Astrocyte (in vitro differentiated cells and primary cell): ENCODE measurements around the gene SENP3. TPM values are rescaled to one million over a fixed set of nuclear protein-coding genes. Genes with fewer than 3 reads are reported as not detected.

Source experiments
- DNase-seq: peaks from one replicate; pipeline ENCODE4 v3.0.0-alpha.2; 2010; ENCODE audit warnings: low read depth
- FAIRE-seq: peaks from 2 replicates; lab custom pipeline; 2011; peaks lifted over from hg19 to GRCh38; lab: Jason Lieb, UNC
- H2AFZ ChIP-seq: 2 replicates; pipeline ENCODE4 v1.6.0; 2012; ENCODE audit warnings: low read depth, low read length, inconsistent platforms
- H3K27ac ChIP-seq: 2 replicates; pipeline ENCODE4 v1.5.1; 2011; ENCODE audit warnings: low read depth, low read length, inconsistent platforms
- H3K27me3 ChIP-seq: 2 replicates; pipeline ENCODE4 v1.6.0; 2011; ENCODE audit warnings: low read length, inconsistent platforms; ENCODE audit not compliant: insufficient read depth
- H3K36me3 ChIP-seq: 2 replicates; pipeline ENCODE4 v1.5.1; 2011; ENCODE audit warnings: low read length, inconsistent platforms; ENCODE audit not compliant: insufficient read depth
- H3K4me1 ChIP-seq: 2 replicates; pipeline ENCODE4 v1.5.1; 2011; ENCODE audit warnings: low read length, inconsistent platforms; ENCODE audit not compliant: insufficient read depth
- H3K4me2 ChIP-seq: 2 replicates; pipeline ENCODE4 v1.6.0; 2012; ENCODE audit warnings: low read length, inconsistent platforms
- H3K4me3 ChIP-seq: 2 replicates; pipeline ENCODE4 v1.5.1; 2011; ENCODE audit warnings: low read depth, mild to moderate bottlenecking, low read length, inconsistent platforms; ENCODE audit not compliant: insufficient read depth
- H3K79me2 ChIP-seq: 2 replicates; pipeline ENCODE4 v1.6.0; 2012; ENCODE audit warnings: mild to moderate bottlenecking, low read length, inconsistent platforms; ENCODE audit not compliant: insufficient read depth
- H3K9ac ChIP-seq: 2 replicates; pipeline ENCODE4 v1.6.0; 2012; ENCODE audit warnings: mild to moderate bottlenecking, low read length, inconsistent platforms
- H3K9me3 ChIP-seq: 2 replicates; pipeline ENCODE4 v1.5.1; 2012; ENCODE audit warnings: low read depth, mild to moderate bottlenecking, low read length, inconsistent platforms; ENCODE audit not compliant: insufficient read depth
- H4K20me1 ChIP-seq: 2 replicates; pipeline ENCODE4 v1.6.0; 2012; ENCODE audit warnings: low read length, inconsistent platforms; ENCODE audit not compliant: insufficient read depth
- H3K27ac Mint-ChIP-seq: one replicate; pipeline ENCODE4 v1.8.0; 2021; ENCODE audit warnings: mild to moderate bottlenecking, mixed read lengths; ENCODE audit not compliant: unreplicated experiment
- H3K27me3 Mint-ChIP-seq: one replicate; pipeline ENCODE4 v1.8.0; 2021; ENCODE audit warnings: low read depth, mixed read lengths; ENCODE audit not compliant: unreplicated experiment
- H3K36me3 Mint-ChIP-seq: one replicate; pipeline ENCODE4 v1.8.0; 2021; ENCODE audit warnings: low read depth, mixed read lengths; ENCODE audit not compliant: unreplicated experiment
- H3K4me1 Mint-ChIP-seq: one replicate; pipeline ENCODE4 v1.8.0; 2021; ENCODE audit warnings: low read depth, mixed read lengths; ENCODE audit not compliant: unreplicated experiment
- H3K4me3 Mint-ChIP-seq: one replicate; pipeline ENCODE4 v1.8.0; 2021; ENCODE audit warnings: mild to moderate bottlenecking, moderate library complexity, mixed read lengths; ENCODE audit not compliant: unreplicated experiment
- H3K9me3 Mint-ChIP-seq: one replicate; pipeline ENCODE4 v1.8.0; 2021; ENCODE audit warnings: mild to moderate bottlenecking, mixed read lengths; ENCODE audit not compliant: unreplicated experiment
- CTCF ChIP-seq: IDR thresholded peaks from 2 replicates; pipeline ENCODE4 v1.5.1; 2011; ENCODE audit warnings: low read depth, mild to moderate bottlenecking, inconsistent platforms, low read length, moderate library complexity; ENCODE audit not compliant: insufficient read depth
- EZH2 ChIP-seq: IDR thresholded peaks from 2 replicates; pipeline ENCODE4 v1.6.1; 2012; ENCODE audit warnings: mild to moderate bottlenecking, low read length, inconsistent platforms; ENCODE audit not compliant: insufficient read depth
- total RNA-seq: library from RNA; stranded (reverse); gene quantifications from 2 replicates; pipeline ENCODE4 v1.2.1, GENCODE V29; 2021

Gene SENP3
- total RNA-seq, 1 donor from 2014 or later = 51.4 TPM

- H3K4me2 ChIP-seq = peak overlapping the region; percentile 81
- peaks cover 63% of the 10 kb centered on the region for H3K4me1 ChIP-seq
- H3K9me3 Mint-ChIP-seq = no peaks in the 10 kb centered on the region
- H3K9ac ChIP-seq = peak overlapping the region; percentile 44
- H3K36me3 Mint-ChIP-seq = peaks cover 12% of the 10 kb centered on the region
- H3K4me3 Mint-ChIP-seq = peak overlapping the region; percentile 75
- peaks cover 32% of the 10 kb centered on the region for H4K20me1 ChIP-seq
- peaks cover 3% of the 10 kb centered on the region for H3K36me3 ChIP-seq
- H3K9me3 ChIP-seq = no peaks in the 10 kb centered on the region
- peak overlapping the region; percentile 34 for H3K4me3 ChIP-seq
- H3K27me3 Mint-ChIP-seq = no peaks in the 10 kb centered on the region
- no peaks in the 10 kb centered on the region for H3K27me3 ChIP-seq
- H3K79me2 ChIP-seq = peaks cover 59% of the 10 kb centered on the region
- peak overlapping the region; percentile 60 for H3K27ac ChIP-seq
- no peak for FAIRE-seq
- H2AFZ ChIP-seq = no peak overlapping the region
- no peak for DNase-seq
- TF ChIP-seq CTCF = no peak
- H3K27ac Mint-ChIP-seq = peak overlapping the region; percentile 94
- peaks cover 47% of the 10 kb centered on the region for H3K4me1 Mint-ChIP-seq
Measured at GRCh38 chr17:7586673-7587419, 25.1 kb downstream of the SENP3 start.

GRCh38 chr17:7587420-7588151, 25.9 kb downstream of the SENP3 start:
- H3K36me3 Mint-ChIP-seq = peaks cover 17% of the 10 kb centered on the region
- H3K27ac ChIP-seq = peak overlapping the region; percentile 81
- H3K27me3 Mint-ChIP-seq = no peaks in the 10 kb centered on the region
- TF ChIP-seq CTCF = no peak
- no peak for TF ChIP-seq EZH2
- no peak overlapping the region for H2AFZ ChIP-seq
- peaks cover 43% of the 10 kb centered on the region for H3K4me1 Mint-ChIP-seq
- peaks cover 7% of the 10 kb centered on the region for H3K36me3 ChIP-seq
- DNase-seq = peak; percentile 95
- H3K4me1 ChIP-seq = peaks cover 63% of the 10 kb centered on the region
- H4K20me1 ChIP-seq = peaks cover 32% of the 10 kb centered on the region
- peak overlapping the region; percentile 94 for H3K27ac Mint-ChIP-seq
- H3K9me3 Mint-ChIP-seq = no peaks in the 10 kb centered on the region
- peak; percentile 50 for FAIRE-seq
- peak overlapping the region; percentile 75 for H3K4me3 Mint-ChIP-seq
- H3K9ac ChIP-seq = peak overlapping the region; percentile 68
- no peaks in the 10 kb centered on the region for H3K9me3 ChIP-seq
- no peaks in the 10 kb centered on the region for H3K27me3 ChIP-seq
- peak overlapping the region; percentile 81 for H3K4me2 ChIP-seq
- peak overlapping the region; percentile 26 for H3K4me3 ChIP-seq
- peaks cover 52% of the 10 kb centered on the region for H3K79me2 ChIP-seq
